Ishikawa (cell line): ENCODE results near the gene NRL.

Source experiments
- CEBPB ChIP-seq: IDR thresholded peaks from 2 replicates; pipeline ENCODE4 v1.6.1; 2012
- CREB1 ChIP-seq: IDR thresholded peaks from 2 replicates; pipeline ENCODE4 v1.6.1; 2012; ENCODE audit warnings: low read depth
- EGR1 ChIP-seq: IDR thresholded peaks from 2 replicates; pipeline ENCODE4 v1.6.1; 2012
- EP300 ChIP-seq: IDR thresholded peaks from 2 replicates; pipeline ENCODE4 v1.6.1; 2012; ENCODE audit warnings: borderline replicate concordance
- FOXM1 ChIP-seq: IDR thresholded peaks from 2 replicates; pipeline ENCODE4 v1.6.1; 2012; ENCODE audit warnings: low read depth, borderline replicate concordance
- NFIC ChIP-seq: IDR thresholded peaks from 2 replicates; pipeline ENCODE4 v1.6.1; 2012
- RAD21 ChIP-seq: IDR thresholded peaks from 2 replicates; pipeline ENCODE4 v1.6.1; 2012; ENCODE audit warnings: low read depth
- TAF1 ChIP-seq: IDR thresholded peaks from 2 replicates; pipeline ENCODE4 v1.6.1; 2012; ENCODE audit warnings: low read depth, mild to moderate bottlenecking
- TCF12 ChIP-seq: IDR thresholded peaks from 2 replicates; pipeline ENCODE4 v1.6.1; 2012; ENCODE audit warnings: low read depth
- TEAD4 ChIP-seq: IDR thresholded peaks from 2 replicates; pipeline ENCODE4 v1.6.1; 2012
- YY1 ChIP-seq: IDR thresholded peaks from 2 replicates; pipeline ENCODE4 v1.6.1; 2012; ENCODE audit warnings: low read depth
- ZBTB7A ChIP-seq: IDR thresholded peaks from 2 replicates; pipeline ENCODE4 v1.6.1; 2012; ENCODE audit warnings: low read depth
- TF ChIP-seq, protein P1 (sequence below): IDR thresholded peaks from 2 replicates; pipeline ENCODE4 v1.6.1; 2012
- TF ChIP-seq, protein P2 (sequence below): IDR thresholded peaks from 2 replicates; pipeline ENCODE4 v1.6.1; 2012
- TF ChIP-seq, protein P3 (sequence below): IDR thresholded peaks from 2 replicates; pipeline ENCODE4 v1.6.1; 2012; ENCODE audit warnings: low read depth, mild to moderate bottlenecking

NRL gene

DNA sequence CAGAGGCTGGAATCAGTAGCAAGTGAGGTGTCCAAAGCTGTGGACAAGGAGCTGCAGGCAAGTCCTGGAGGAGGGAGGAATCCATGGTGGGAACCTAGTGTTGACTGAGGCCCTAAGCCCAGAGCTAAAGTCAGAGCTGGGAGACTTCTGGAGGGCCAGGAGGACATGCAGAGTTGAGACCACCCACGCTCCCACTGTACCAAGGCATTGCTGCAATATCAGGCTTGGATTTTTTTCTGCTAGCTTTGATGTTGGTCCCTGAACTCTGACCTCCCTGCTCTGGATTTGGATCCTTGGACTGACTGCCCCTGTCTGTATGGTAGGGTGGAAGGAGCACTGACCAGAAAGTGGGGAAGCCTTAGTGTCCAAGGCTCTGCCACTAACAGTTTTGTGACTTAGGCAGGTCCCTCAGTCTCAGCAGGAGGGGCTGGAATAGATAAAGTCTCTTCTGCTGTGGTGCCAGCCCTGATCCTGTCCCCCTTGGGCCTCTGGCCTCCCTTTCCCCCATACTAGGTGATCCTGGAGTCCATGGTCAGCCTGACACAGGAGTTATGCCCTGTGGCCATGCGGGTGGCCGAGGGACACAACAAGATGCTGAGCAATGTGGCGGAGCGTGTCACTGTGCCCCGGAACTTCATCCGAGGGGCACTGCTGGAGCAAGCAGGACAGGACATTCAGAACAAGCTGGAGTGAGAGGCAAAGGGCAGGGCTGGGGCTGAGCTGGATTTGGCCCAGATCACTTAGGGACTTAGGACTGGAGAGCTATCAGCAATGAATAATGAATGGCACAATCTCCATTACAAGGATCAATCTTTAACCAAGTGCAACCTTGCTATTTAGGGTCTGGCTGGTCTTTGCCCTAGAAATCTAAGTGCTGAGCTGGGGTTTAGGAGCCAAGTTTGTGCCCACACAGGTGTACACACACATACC lies 53.5 kb downstream of the NRL start:
- TF ChIP-seq, protein P1, sequence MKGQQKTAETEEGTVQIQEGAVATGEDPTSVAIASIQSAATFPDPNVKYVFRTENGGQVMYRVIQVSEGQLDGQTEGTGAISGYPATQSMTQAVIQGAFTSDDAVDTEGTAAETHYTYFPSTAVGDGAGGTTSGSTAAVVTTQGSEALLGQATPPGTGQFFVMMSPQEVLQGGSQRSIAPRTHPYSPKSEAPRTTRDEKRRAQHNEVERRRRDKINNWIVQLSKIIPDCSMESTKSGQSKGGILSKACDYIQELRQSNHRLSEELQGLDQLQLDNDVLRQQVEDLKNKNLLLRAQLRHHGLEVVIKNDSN: no peak
- TF ChIP-seq EGR1 (no peak), TCF12 (no peak), RAD21 (no peak), FOXM1 (no peak), EP300 (no peak), CREB1 (no peak), CEBPB (no peak), TAF1 (no peak), NFIC (no peak), YY1 (no peak), TEAD4 (no peak), ZBTB7A (no peak)
- TF ChIP-seq, protein P2, sequence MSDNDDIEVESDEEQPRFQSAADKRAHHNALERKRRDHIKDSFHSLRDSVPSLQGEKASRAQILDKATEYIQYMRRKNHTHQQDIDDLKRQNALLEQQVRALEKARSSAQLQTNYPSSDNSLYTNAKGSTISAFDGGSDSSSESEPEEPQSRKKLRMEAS: no peak
- TF ChIP-seq, protein P3, sequence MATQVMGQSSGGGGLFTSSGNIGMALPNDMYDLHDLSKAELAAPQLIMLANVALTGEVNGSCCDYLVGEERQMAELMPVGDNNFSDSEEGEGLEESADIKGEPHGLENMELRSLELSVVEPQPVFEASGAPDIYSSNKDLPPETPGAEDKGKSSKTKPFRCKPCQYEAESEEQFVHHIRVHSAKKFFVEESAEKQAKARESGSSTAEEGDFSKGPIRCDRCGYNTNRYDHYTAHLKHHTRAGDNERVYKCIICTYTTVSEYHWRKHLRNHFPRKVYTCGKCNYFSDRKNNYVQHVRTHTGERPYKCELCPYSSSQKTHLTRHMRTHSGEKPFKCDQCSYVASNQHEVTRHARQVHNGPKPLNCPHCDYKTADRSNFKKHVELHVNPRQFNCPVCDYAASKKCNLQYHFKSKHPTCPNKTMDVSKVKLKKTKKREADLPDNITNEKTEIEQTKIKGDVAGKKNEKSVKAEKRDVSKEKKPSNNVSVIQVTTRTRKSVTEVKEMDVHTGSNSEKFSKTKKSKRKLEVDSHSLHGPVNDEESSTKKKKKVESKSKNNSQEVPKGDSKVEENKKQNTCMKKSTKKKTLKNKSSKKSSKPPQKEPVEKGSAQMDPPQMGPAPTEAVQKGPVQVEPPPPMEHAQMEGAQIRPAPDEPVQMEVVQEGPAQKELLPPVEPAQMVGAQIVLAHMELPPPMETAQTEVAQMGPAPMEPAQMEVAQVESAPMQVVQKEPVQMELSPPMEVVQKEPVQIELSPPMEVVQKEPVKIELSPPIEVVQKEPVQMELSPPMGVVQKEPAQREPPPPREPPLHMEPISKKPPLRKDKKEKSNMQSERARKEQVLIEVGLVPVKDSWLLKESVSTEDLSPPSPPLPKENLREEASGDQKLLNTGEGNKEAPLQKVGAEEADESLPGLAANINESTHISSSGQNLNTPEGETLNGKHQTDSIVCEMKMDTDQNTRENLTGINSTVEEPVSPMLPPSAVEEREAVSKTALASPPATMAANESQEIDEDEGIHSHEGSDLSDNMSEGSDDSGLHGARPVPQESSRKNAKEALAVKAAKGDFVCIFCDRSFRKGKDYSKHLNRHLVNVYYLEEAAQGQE: no peak

DNA sequence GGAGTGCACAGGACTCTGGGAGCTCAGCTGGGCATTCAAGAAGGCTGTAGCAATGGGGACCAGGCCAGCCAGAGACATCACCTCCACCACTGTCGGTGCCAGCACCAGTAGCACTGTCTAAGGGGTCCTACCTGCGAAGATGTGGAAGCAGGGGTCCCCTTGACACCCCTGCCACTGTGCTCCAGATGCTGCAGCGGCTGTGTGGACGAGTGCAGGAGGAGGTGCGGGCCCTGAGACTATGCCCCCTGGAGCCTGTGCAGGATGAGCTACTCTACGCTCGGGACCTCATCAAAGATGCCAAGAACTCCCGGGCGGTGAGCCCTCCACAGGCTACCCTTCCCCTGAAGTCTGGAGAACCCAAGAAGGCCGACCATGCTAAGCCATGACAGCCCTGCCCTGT lies 54.3 kb downstream of the NRL start:
- TF ChIP-seq YY1: no peak

DNA sequence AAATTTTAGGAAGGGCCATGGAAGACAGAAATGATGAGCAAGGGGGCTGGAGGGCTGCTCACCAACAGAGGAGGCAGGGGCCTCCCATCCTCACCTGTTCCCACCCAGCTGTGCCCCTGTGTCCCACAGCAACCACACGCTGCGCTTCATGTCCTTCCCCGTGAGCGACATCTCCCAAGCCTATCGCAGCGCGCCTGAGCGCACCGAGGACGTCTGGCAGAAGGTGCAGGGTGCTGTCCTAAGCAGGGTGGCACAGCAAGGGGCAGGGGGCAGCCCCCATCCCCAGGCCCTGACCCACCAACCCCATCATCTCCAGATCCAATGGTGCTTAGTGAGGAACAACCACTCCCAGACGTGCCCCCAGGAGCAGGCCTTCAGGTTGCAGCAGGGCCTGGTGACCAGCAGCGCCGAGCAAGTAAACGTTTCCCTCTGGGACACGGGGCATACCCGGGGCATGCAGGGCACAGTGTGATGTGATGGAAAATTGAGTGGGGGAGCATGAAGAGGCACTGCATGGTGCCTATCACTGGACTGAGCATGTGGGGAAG lies 54.8 kb downstream of the NRL start:
- TF ChIP-seq FOXM1: no peak

DNA sequence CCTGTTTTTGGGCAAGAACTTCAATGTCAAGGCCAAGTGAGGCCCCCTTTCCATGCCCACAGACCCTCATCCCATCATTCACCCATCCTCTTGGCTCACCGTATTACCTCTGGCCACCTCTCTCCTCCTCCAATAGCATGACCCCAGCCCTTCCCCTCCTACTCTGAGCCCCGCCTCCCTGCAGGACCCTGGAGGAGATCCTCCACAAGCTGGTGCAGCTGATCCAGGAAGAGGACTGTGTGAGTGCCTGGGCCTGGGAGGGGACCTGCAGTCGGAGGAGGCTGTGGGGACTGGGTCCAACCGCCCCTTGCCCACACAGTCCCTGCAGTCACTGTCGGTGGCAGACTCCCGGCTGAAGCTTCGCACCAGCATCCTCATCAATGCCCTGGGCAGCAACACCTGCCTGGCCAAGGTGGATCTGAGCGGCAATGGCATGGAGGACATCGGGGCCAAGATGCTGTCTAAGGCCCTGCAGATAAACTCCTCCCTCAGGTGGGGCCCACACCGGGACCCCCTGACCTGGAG lies 55.7 kb downstream of the NRL start:
- no peak for TF ChIP-seq YY1
- TF ChIP-seq, protein P1: no peak

DNA sequence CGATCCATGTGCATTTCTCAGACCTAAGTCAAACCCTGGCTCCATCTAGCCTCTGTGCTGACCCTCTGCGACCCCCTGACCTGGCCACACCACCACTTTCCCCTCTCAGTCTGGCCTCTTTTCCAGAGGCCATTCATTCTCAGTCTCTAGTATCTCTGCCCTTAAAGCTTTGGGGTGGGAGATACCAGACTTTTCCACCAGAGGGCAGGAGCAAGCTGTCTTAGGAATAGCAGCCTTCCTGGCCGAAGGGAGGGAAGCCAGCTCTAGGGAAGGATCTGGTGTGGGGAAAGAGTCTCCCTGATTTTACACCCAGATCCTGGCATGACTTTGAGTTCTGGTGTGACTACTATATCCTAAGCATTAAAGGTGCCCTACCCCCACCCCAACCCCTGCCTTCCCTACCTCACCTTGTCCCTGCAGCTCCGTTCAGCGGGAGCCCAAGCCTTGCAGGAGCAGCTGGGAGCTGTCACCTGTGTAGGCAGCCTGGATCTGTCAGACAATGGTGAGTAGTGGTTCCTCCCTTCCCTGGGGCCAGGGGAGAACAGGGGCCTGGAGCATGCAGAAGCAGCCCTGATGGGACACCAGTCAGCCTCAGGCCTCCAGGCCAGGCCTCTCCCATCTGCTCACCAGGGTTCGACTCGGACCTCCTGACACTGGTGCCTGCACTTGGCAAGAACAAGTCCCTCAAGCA lies 56.3 kb downstream of the NRL start:
- TF ChIP-seq YY1: no peak
- peak; percentile 98 for TF ChIP-seq RAD21
- TF ChIP-seq EP300: no peak

DNA sequence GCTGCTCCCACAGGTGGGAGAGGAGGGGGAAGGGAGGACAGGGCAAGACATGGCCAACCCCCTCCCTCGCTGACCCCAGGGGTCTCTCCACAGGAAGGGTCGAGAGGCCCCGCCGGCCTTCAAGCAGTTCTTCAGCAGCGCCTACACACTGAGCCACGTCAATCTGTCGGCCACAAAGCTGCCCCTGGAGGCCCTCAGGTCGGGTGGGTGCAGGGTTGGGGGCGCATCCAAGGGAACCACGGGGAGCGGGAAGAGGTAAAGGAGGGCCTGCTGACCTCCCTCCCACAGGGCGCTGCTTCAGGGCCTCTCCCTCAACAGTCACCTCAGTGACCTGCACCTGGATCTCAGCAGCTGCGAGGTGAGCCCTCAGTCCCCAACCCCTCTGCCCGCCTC lies 56.9 kb downstream of the NRL start:
- TF ChIP-seq FOXM1: no peak
- TF ChIP-seq YY1: no peak
- TF ChIP-seq, protein P1: no peak
- TF ChIP-seq CEBPB: no peak
- TF ChIP-seq, protein P3: no peak
- TF ChIP-seq TAF1: no peak
- TF ChIP-seq, protein P2: no peak
- no peak for TF ChIP-seq EGR1
- TF ChIP-seq NFIC: no peak
- no peak for TF ChIP-seq CREB1
